ENCODE data around the gene NDUFS8. TPM values are rescaled to one million over a fixed set of nuclear protein-coding genes. Genes with fewer than 3 reads are reported as not detected.

NDUFS8 gene
- total RNA-seq, 2 donors from 2014 or later, result 247 to 274 TPM

- 79% methylated on average over 8 of the region's 9 CpGs for WGBS
- no peak for TF ChIP-seq CTCF (IDR thresholded peaks at IDR 0.05)
- Histone ChIP-seq H3K27ac (no peak overlapping the region), H3K4me1 (replicated peaks) (peaks cover 17% of the 10 kb centered on the region), H3K27me3 (replicated peaks; ENCODE audit: insufficient read depth) (no peaks in the 10 kb centered on the region), H3K4me3 (no peak overlapping the region), H3K36me3 (peaks cover 0 to 14% of the 10 kb centered on the region in 2 donors), H3K9me3 (no peaks in the 10 kb centered on the region)
- no peak for DNase-seq (ENCODE audit: low spot score)
- intact Hi-C loops (cut with DNase I), result no loop called here
These were observed 1.5 kb downstream of the NDUFS8 start for GRCh38 chr11:68032003-68032402.

- Histone ChIP-seq H3K36me3 (peaks cover 0 to 14% of the 10 kb centered on the region in 2 donors), H3K27ac (no peak overlapping the region), H3K4me3 (no peak overlapping the region), H3K4me1 (replicated peaks) (peaks cover 20% of the 10 kb centered on the region), H3K9me3 (no peaks in the 10 kb centered on the region), H3K27me3 (replicated peaks; ENCODE audit: insufficient read depth) (no peaks in the 10 kb centered on the region)
- no peak for DNase-seq (ENCODE audit: low spot score)
- intact Hi-C loops (cut with DNase I), result no loop called here
- 87% methylated on average over 29 of the region's 29 CpGs for WGBS
- TF ChIP-seq POLR2AphosphoS5 (IDR thresholded peaks at IDR 0.05), result no peak
- TF ChIP-seq CTCF (IDR thresholded peaks at IDR 0.05), result no peak
- no peak for TF ChIP-seq POLR2A (IDR thresholded peaks at IDR 0.05)
These were observed 2.7 kb downstream of the NDUFS8 start for GRCh38 chr11:68032997-68033707.

- no peaks in the 10 kb centered on the region for H3K9me3 ChIP-seq
- 78% methylated on average over 12 of the region's 12 CpGs for WGBS
- TF ChIP-seq CTCF (IDR thresholded peaks at IDR 0.05), result no peak
- TF ChIP-seq POLR2AphosphoS5 (IDR thresholded peaks at IDR 0.05), result no peak
- no peak for TF ChIP-seq POLR2A (IDR thresholded peaks at IDR 0.05)
- no peak overlapping the region for H3K27ac ChIP-seq
- H3K4me3 ChIP-seq, result no peak overlapping the region
- H3K27me3 ChIP-seq (replicated peaks; ENCODE audit: insufficient read depth), result no peaks in the 10 kb centered on the region
- intact Hi-C loops (cut with DNase I), result no loop called here
- peaks cover 0 to 14% of the 10 kb centered on the region in 2 donors for H3K36me3 ChIP-seq
- DNase-seq (ENCODE audit: low spot score), result no peak
- H3K4me1 ChIP-seq (replicated peaks), result peaks cover 25% of the 10 kb centered on the region
These were observed 3.2 kb downstream of the NDUFS8 start for GRCh38 chr11:68033708-68034045.

GRCh38 chr11:68035266-68035876 is 4.9 kb downstream of the NDUFS8 start:
- no peaks in the 10 kb centered on the region for H3K9me3 ChIP-seq
- DNase-seq (ENCODE audit: low spot score), result no peak
- intact Hi-C loops (cut with DNase I), result no loop called here
- 77% methylated on average over 13 of the region's 13 CpGs for WGBS
- no peaks in the 10 kb centered on the region for H3K27me3 ChIP-seq (replicated peaks; ENCODE audit: insufficient read depth)
- peaks cover 0 to 14% of the 10 kb centered on the region in 2 donors for H3K36me3 ChIP-seq
- TF ChIP-seq POLR2AphosphoS5 (IDR thresholded peaks at IDR 0.05) (no peak), CTCF (IDR thresholded peaks at IDR 0.05) (no peak), POLR2A (IDR thresholded peaks at IDR 0.05) (no peak)
- no peak overlapping the region for H3K4me3 ChIP-seq
- H3K27ac ChIP-seq, result no peak overlapping the region
- H3K4me1 ChIP-seq (replicated peaks), result peaks cover 20% of the 10 kb centered on the region
